ENCODE measurements around the gene MALRD1. TPM values are rescaled to one million over a fixed set of nuclear protein-coding genes. Genes with fewer than 3 reads are reported as not detected.

MALRD1 gene
- total and polyA plus RNA-seq, 2 of the 8 experiments (the other 6 are each of a cell fraction or from before 2014, with no cell fraction given) = 0.32 to 0.35 TPM

DNA sequence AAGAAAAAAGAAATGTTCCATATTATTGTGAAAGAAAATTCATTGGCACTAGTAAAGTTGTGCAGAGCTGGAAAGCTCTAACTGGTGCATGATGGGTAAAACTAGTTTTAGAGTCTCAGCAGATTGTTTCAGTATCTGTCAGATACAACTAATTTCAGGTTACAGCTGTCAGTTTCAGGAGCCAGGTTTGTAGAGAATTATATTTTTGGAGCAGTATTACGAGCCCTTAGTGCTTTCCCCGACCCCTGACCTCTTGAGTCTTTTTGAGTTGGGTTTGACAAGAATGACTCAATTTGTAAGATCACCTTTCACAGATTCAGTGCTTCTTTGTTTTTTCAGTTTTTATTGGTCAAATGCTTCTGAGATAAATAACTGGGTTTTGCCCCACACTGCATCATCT lies 401.3 kb downstream of the MALRD1 start (continued):
- no peak for TF ChIP-seq KDM5A (IDR thresholded peaks at IDR 0.05; ENCODE audit: low read length)

DNA sequence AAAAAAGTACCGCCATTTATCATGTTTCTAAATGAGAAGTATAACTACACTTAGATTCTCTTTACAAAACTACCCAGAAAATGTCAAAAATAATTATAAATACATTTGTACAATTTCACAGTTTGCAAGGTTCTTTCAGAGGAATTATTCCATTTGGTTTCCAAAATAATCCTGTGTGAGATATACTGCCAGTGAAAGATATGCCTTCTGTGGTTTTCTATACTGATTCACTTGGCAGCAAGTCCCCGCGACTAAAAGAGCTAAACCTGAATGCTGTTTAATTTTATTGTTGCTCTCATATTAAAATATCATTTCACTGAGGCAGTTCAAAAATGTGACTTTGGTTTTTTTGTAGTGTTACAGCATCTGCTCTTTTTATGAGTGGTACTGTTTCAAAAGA lies 402.8 kb downstream of the MALRD1 start:
- no peak overlapping the region for H2AK5ac ChIP-seq (ENCODE audit: low read depth, low read length)
- FAIRE-seq (no peak), DNase-seq (ENCODE audit: low read depth in 1 of 2, low spot score in 2 of 2) (no peak)
- H3K9ac ChIP-seq (replicated peaks in 1 of 4; ENCODE audit: extremely low read depth in 1 of 4, low read depth in 3 of 4, low read length in 3 of 4) = no peak overlapping the region
- H3K4ac ChIP-seq (replicated peaks; ENCODE audit: insufficient read length, low read depth, low read length) = no peak overlapping the region
- POLR2A ChIA-PET (ENCODE audit: partially characterized antibody) = no interaction called here
- no peak overlapping the region for H4K5ac ChIP-seq (ENCODE audit: insufficient read length, low read depth, low read length)
- 94% methylated on average over 3 of the region's 3 CpGs; no CpG with 5 or more reads in 1 of the 2 experiments for WGBS, 2 experiments (ENCODE audit: extremely low coverage in 1 of 2, insufficient coverage in 1 of 2, insufficient read length in 1 of 2, insufficient replicate concordance in 2 of 2, low coverage in 1 of 2, low lambda C conversion rate in 2 of 2, missing lambda C conversion rate in 1 of 2)
- no peaks in the 10 kb centered on the region for H3K79me1 ChIP-seq (ENCODE audit: low read depth, low read length)
- H3K4me2 ChIP-seq (ENCODE audit: insufficient read depth in 1 of 2, low read depth in 2 of 2, low read length in 2 of 2) = no peak overlapping the region
- no peak overlapping the region for H3K27ac ChIP-seq (ENCODE audit: low read depth, low read length)
- no peak overlapping the region for H3K14ac ChIP-seq (ENCODE audit: insufficient read length)
- H4K91ac ChIP-seq (replicated peaks; ENCODE audit: insufficient read length, low read length) = no peak overlapping the region
- no peak overlapping the region for H3K56ac ChIP-seq (replicated peaks; ENCODE audit: insufficient read length, low read depth, low read length)
- H2BK20ac ChIP-seq (ENCODE audit: low read length) = no peak overlapping the region
- no peaks in the 10 kb centered on the region for H3K23me2 ChIP-seq (ENCODE audit: low read depth, low read length)
- H3K23ac ChIP-seq (ENCODE audit: insufficient read length) = no peak overlapping the region
- no peaks in the 10 kb centered on the region for H3K4me1 ChIP-seq (replicated peaks in 1 of 4; ENCODE audit: control insufficient read depth in 3 of 4, insufficient read depth in 4 of 4, low read length in 3 of 4)
- H3K79me2 ChIP-seq (ENCODE audit: control insufficient read depth in 1 of 2, insufficient read depth in 2 of 2, low read length in 2 of 2) = no peaks in the 10 kb centered on the region
- H2BK5ac ChIP-seq (ENCODE audit: low read depth, low read length) = no peak overlapping the region
- TF ChIP-seq RFX5 (IDR thresholded peaks at IDR 0.05; ENCODE audit: borderline replicate concordance, low read depth, low read length) (no peak), YY1 (IDR thresholded peaks at IDR 0.05; ENCODE audit: low read depth, low read length) (no peak), CHD2 (IDR thresholded peaks at IDR 0.05; ENCODE audit: low read length) (no peak), MAFK (IDR thresholded peaks at IDR 0.05; ENCODE audit: low read depth, low read length) (no peak), ZNF274 (IDR thresholded peaks at IDR 0.05; ENCODE audit: borderline replicate concordance, extremely low read depth, low read length) (no peak)
- TF ChIP-seq, protein P1, sequence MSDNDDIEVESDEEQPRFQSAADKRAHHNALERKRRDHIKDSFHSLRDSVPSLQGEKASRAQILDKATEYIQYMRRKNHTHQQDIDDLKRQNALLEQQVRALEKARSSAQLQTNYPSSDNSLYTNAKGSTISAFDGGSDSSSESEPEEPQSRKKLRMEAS (IDR thresholded peaks at IDR 0.05) = no peak
- no peak overlapping the region for H2BK120ac ChIP-seq (replicated peaks; ENCODE audit: low read depth, low read length)
- H4K8ac ChIP-seq (ENCODE audit: extremely low read depth, insufficient read depth, low read length) = no peak overlapping the region
- H3K36me3 ChIP-seq (ENCODE audit: control insufficient read depth in 2 of 4, insufficient read depth in 4 of 4, low read length in 3 of 4) = no peaks in the 10 kb centered on the region
- H2AFZ ChIP-seq (ENCODE audit: low read length) = no peak overlapping the region
- no peak overlapping the region for H2BK12ac ChIP-seq (ENCODE audit: low read depth, low read length)
- CTCF ChIA-PET (ENCODE audit: partially characterized antibody) = no interaction called here
- H3K18ac ChIP-seq (ENCODE audit: extremely low read depth, low read length) = no peak overlapping the region
- H3K4me3 ChIP-seq (ENCODE audit: extremely low read depth in 1 of 4, insufficient read depth in 2 of 4, low read depth in 3 of 4, low read length in 4 of 4) = no peak overlapping the region
- H4K20me1 ChIP-seq (replicated peaks in 1 of 2; ENCODE audit: control insufficient read depth in 1 of 2, insufficient read depth in 2 of 2, low read length in 2 of 2) = no peaks in the 10 kb centered on the region
- no peak overlapping the region for H2BK15ac ChIP-seq (ENCODE audit: low read length)
- H3K9me3 ChIP-seq (ENCODE audit: insufficient read depth in 2 of 2, low read depth in 1 of 2, low read length in 1 of 2) = no peaks in the 10 kb centered on the region; a peak in 1 of 4 replicates
- no peaks in the 10 kb centered on the region for H3K27me3 ChIP-seq (replicated peaks in 1 of 4; ENCODE audit: control insufficient read depth in 3 of 4, extremely low read depth in 1 of 4, insufficient read depth in 3 of 4, low read length in 3 of 4)
